GM20000 (cell line): Measurements from ENCODE around the gene TRMT2A.
"Not testable (repeated sequence)": the region's sequence is repeated elsewhere in the genome, so short reads cannot be mapped to it uniquely, and the experiment has no call there.

Source experiments
- DNase-seq: peaks from one replicate; pipeline ENCODE4 v3.0.0; 2012; ENCODE audit warnings: low spot score
- TF ChIP-seq, protein P1 (sequence below): IDR thresholded peaks from 2 replicates; pipeline ENCODE4 v1.5.1; 2012; ENCODE audit warnings: mild to moderate bottlenecking, control low read depth; ENCODE audit errors: extremely low read depth, missing control alignments

Gene TRMT2A, protein sequence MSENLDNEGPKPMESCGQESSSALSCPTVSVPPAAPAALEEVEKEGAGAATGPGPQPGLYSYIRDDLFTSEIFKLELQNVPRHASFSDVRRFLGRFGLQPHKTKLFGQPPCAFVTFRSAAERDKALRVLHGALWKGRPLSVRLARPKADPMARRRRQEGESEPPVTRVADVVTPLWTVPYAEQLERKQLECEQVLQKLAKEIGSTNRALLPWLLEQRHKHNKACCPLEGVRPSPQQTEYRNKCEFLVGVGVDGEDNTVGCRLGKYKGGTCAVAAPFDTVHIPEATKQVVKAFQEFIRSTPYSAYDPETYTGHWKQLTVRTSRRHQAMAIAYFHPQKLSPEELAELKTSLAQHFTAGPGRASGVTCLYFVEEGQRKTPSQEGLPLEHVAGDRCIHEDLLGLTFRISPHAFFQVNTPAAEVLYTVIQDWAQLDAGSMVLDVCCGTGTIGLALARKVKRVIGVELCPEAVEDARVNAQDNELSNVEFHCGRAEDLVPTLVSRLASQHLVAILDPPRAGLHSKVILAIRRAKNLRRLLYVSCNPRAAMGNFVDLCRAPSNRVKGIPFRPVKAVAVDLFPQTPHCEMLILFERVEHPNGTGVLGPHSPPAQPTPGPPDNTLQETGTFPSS

DNA sequence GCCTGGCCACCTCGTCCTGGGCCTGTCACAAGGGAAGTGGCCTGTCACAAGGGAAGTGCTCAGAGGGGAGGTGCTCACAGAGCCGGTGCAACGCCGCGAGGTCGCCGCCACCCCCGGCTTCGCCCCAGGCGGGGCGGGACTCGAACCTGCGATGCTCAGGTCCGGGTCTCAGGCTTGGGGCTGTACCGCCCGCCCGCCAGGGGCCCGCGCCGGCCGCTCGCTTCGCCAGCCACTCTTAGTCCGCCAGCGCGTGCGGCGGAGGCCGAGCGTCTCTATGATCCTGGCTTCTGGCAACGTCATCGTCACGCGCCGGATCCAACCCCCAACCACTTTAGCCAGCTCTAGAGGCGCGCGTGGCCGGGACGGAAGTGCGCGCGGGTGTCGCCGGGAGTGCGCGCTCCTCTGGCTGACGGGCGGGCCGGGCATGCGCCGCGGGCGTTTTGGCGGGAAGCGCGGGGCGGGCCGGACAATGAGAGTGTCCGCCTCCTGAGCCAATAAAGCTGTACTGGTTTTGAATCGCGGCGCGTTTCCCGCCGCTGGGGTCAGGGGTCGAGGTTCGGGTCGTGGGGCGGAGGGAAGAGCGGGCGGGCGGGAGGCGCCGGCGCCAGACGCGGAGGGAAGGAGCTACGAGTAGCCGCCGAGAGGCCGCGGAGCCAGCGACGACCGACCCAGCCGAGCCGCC lies at the start of gene TRMT2A:
Gene TRMT2A (minus strand): TSS at position 276 of the 682 bp plus-strand sequence. CDS start 320 bp downstream, outside the sequence.
- DNase-seq = peak; percentile 100
- TF ChIP-seq, protein P1, sequence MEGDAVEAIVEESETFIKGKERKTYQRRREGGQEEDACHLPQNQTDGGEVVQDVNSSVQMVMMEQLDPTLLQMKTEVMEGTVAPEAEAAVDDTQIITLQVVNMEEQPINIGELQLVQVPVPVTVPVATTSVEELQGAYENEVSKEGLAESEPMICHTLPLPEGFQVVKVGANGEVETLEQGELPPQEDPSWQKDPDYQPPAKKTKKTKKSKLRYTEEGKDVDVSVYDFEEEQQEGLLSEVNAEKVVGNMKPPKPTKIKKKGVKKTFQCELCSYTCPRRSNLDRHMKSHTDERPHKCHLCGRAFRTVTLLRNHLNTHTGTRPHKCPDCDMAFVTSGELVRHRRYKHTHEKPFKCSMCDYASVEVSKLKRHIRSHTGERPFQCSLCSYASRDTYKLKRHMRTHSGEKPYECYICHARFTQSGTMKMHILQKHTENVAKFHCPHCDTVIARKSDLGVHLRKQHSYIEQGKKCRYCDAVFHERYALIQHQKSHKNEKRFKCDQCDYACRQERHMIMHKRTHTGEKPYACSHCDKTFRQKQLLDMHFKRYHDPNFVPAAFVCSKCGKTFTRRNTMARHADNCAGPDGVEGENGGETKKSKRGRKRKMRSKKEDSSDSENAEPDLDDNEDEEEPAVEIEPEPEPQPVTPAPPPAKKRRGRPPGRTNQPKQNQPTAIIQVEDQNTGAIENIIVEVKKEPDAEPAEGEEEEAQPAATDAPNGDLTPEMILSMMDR = peak; percentile 33

DNA sequence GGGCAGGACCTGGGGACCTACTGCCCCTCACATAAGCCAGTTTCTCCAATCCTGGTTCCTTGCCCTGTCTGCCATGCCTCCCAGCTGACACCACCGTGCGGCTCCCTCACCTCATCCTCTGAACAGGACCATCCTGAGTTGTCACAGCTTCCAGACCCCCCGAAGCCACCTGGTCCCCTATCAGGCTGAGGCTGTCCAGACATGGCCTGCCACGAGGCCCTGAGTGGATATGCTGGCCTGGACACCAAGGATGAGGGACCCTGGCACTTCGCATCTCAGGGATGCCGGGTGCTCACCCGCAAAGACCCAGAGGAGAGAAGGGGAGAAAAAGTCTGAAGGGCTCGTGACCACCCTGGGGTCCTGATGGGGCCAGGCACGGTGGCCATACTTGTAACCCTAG lies 49.7 kb upstream of the TRMT2A start:
- TF ChIP-seq, protein P1 = no peak
- no peak for DNase-seq

DNA sequence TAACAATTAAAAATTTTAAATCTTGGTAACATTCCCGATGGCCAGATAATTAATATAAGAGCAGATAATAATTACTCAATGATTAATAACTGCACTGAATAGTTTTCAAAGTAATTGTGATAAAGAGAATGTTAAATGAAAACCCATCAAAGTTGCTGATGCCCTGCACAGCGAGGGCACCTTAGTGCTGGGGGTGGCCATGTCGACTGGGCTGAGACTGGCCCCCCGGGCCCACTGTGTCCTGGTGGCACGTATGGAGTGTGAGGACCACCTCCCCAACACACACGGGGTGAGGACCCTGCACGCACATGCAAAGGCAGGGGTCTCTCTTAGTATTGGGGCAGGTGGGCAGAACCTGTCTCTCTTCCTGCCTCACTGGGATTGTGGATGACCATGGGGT lies 48.9 kb upstream of the TRMT2A start:
- TF ChIP-seq, protein P1 = no peak
- no peak for DNase-seq

DNA sequence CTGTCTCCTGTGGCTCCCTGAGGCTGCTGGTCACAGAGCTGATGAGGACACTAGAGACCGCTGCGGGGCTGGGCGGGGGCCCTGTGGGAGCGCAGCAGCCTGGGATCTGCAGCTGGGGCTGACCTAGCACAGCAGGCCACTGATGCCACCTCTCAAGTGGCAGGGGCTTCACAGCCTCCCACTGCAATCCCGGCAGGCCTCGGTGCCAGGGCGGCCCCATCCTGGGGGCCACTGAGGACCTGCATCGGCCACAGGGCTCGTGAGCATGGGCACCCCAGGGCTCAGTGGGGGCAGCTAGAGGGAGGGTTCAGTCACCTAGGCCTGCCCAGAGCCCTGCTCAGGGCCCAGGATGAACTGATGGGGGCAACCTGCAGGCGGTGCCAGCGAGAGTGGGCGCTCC lies 48.4 kb upstream of the TRMT2A start:
- TF ChIP-seq, protein P1 = no peak
- DNase-seq = no peak

DNA sequence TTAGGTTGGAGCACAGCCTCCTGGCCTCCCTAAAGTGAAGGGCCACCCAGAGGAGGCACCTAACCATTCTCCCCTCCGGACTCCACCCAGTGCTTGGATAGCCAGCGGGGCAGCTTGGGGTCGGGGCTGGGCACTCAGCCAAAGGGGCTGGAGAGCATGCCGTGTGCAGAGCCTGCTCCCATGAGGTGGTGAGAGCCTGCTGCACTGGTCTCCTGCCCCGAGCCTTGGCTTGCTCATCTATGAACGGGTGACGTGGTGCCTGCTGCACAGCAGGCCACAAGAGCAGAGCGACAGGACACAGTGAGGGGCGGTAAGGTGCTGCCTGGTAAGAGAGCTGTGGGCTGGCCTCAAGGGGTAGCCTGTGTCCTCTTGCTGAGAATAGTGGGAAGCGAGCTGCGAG lies 47.8 kb upstream of the TRMT2A start:
- TF ChIP-seq, protein P1 = no peak
- DNase-seq = no peak

DNA sequence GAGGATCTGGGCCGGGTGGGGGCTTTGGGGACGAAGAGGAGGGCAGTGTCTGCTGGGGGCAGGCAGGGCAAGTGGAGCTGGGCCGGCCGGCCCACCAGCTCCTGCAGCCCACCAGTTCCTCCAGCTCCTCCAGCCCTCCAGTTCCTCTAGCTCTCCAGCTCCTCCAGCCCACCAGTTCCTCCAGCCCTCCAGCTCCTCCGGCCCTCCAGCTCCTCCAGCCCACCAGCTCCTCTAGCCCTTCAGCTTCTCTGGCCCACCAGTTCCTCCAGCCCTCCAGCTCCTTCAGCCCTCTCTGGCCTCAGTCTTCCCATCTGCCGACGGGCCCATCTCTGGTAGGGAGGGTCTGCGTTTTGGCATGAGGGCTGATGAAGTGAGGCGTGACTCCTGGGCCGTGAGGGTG lies 43.0 kb upstream of the TRMT2A start:
- TF ChIP-seq, protein P1 = no peak
- DNase-seq = no peak

DNA sequence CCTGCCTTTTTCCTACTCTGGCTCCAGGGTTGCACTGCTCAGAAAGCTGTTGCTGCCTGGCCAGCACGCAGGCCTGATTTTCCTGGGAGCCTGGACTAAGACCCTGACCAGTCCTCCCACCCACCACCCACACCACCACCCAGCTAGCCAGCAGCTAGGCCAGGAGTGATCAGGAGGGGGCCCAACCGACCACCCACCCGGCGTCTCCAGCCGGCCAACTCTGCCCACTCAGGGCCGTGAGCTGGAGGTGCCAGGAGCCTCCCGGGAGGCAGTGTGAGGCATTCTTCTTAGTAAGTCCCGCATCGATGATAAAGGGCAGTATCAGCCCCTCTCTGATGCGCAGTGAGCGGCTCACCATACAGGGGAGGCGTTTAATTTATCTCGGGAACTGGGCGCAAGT lies 42.5 kb upstream of the TRMT2A start:
- not testable (repeated sequence) for DNase-seq
